Panc1 (cell line): ENCODE measurements around the gene TOGARAM2. TPM values are rescaled to one million over a fixed set of nuclear protein-coding genes. Genes with fewer than 3 reads are reported as not detected.

Experiments used
- ATAC-seq: fragments of 200-7000 bp; cut with Tn5 transposase; 2 replicates; pipeline ENCODE4 v1.9.1; 2020; ENCODE audit warnings: mild to moderate bottlenecking, moderate library complexity
- BruUV-seq: library from RNA; stranded (reverse); fragments of 400-500 nt; replicated peaks from 2 replicates; lab custom pipeline; 2021; lab: Mats Ljungman, UMichigan
- CTCF ChIA-PET: fragments of 300-600 bp; sonication (Branson Sonifier 250); formaldehyde crosslinking; loops from one replicate; lab custom pipeline; 2022; ENCODE audit warnings: antibody characterized with exemption; lab: Charles Lee
- POLR2A ChIA-PET: fragments of 300-600 bp; sonication (Branson Sonifier 250); formaldehyde crosslinking; loops from one replicate; lab custom pipeline; 2022; ENCODE audit warnings: antibody characterized with exemption; lab: Charles Lee
- DNase-seq: peaks from one replicate; pipeline ENCODE4 v3.0.0-alpha.2; 2010; ENCODE audit warnings: low read depth, low spot score
- H3K27ac ChIP-seq: 2 replicates; pipeline ENCODE4 v1.5.1; 2011; ENCODE audit warnings: mild to moderate bottlenecking, low read length, inconsistent platforms
- H3K27me3 ChIP-seq: fragments of 200-500 bp; sonication (Bioruptor generic); 2 replicates; pipeline ENCODE4 v1.6.0; 2014; ENCODE audit warnings: low read length, inconsistent platforms; ENCODE audit not compliant: control insufficient read depth, insufficient read depth
- H3K36me3 ChIP-seq: fragments of 200-500 bp; sonication (Bioruptor generic); 2 replicates; pipeline ENCODE4 v1.5.1; 2014; ENCODE audit warnings: inconsistent platforms, mild to moderate bottlenecking, low read length, moderate library complexity; ENCODE audit not compliant: control insufficient read depth, insufficient read depth
- H3K4me1 ChIP-seq: 2 replicates; pipeline ENCODE4 v1.5.1; 2011; ENCODE audit warnings: inconsistent platforms, mild to moderate bottlenecking, low read length, moderate library complexity; ENCODE audit not compliant: control insufficient read depth, insufficient read depth
- H3K4me3 ChIP-seq, 2 experiments: 2 replicates each; pipeline ENCODE4 v1.5.1; 2011 to 2012; ENCODE audit warnings: low read depth in 2 of 2, low read length in 2 of 2, mild to moderate bottlenecking in 2 of 2, inconsistent platforms in 1 of 2, moderate library complexity in 1 of 2
- H3K9me3 ChIP-seq: fragments of 200-500 bp; sonication (Bioruptor generic); 2 replicates; pipeline ENCODE4 v1.5.1; 2014; ENCODE audit warnings: low read depth, mild to moderate bottlenecking, inconsistent platforms, low read length, moderate library complexity; ENCODE audit not compliant: control insufficient read depth, insufficient read depth
- POLR2AphosphoS5 ChIP-seq: IDR thresholded peaks from 2 replicates; pipeline ENCODE4 v1.6.1; 2012; ENCODE audit warnings: mild to moderate bottlenecking, low read depth, low read length, moderate library complexity
- SIN3A ChIP-seq: IDR thresholded peaks from 2 replicates; pipeline ENCODE4 v1.6.1; 2012; ENCODE audit warnings: low read depth, mild to moderate bottlenecking, low read length, moderate library complexity, borderline replicate concordance; ENCODE audit not compliant: insufficient read depth
- TCF7L2 ChIP-seq: IDR thresholded peaks from 2 replicates; pipeline ENCODE4 v1.6.1; 2011; ENCODE audit warnings: mild to moderate bottlenecking, low read depth, low read length, inconsistent platforms
- in situ Hi-C: cut with HindIII; loops from 2 replicates; pipeline ENCODE4 v1.10.0; 2016; ENCODE audit warnings: low sequenced_read_pairs, low pct_unique_long_range_greater_than_20kb
- intact Hi-C: fragments of 100-400 bp; cut with micrococcal nuclease; formaldehyde crosslinking; loops from one replicate; pipeline ENCODE4 v1.10.0; 2022; ENCODE audit not compliant: unreplicated experiment
- total RNA-seq: library from RNA; stranded (reverse); gene quantifications from one replicate; pipeline ENCODE4 v1.2.1, GENCODE V29; 2021; ENCODE audit not compliant: unreplicated experiment
- TF ChIP-seq, protein P1 (sequence below), 2 experiments: IDR thresholded peaks; 2 replicates each; pipeline ENCODE4 v1.6.1; 2011 to 2012; ENCODE audit warnings: low read depth in 2 of 2, control low read depth in 1 of 2, low read length in 1 of 2, mild to moderate bottlenecking in 1 of 2, moderate library complexity in 1 of 2; ENCODE audit not compliant: insufficient read depth in 1 of 2
- TF ChIP-seq, protein P2 (sequence below): fragments of 450-650 bp; IDR thresholded peaks from 2 replicates; pipeline ENCODE4 v1.5.1; 2017; ENCODE audit warnings: mild to moderate bottlenecking

The TOGARAM2 gene
- total RNA-seq, 1 experiment from 2014 or later = 0.44 TPM

DNA sequence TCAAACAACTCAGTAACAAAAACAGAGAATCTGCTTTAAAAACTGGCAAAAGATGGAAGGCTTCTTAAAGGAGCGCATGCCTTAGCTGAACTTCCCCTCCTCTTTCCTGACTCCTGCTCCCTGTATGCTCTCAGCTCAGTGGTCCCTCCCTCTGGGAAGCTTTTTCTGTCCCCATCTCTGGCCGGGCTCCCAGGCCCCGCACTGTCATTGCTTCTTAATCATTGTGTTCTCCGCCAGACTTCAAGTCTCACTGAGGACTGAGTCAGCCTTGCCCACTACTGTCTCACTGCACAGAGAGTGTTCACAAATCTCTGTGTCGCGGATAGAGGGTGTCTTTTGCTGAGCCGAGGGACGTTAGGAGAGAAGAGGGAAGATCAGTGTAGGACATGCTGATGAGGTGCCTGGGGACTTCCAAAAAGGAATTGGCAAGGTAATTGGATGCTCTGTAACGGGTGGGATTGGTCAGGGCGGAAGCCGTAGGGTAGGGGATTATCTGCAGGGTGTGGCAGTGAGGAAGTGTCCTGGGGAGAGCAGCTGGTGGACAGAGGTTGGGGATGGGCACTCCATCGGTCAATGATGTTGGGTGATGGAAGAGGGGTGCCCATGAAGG is 16.2 kb downstream of the TOGARAM2 start:
- CTCF ChIA-PET = no interaction called here
- ATAC-seq (no peak), DNase-seq (no peak)
- no peak overlapping the region for H3K4me3 ChIP-seq
- intact Hi-C loops (no loop called here), in situ Hi-C loops (no loop called here)
- no peaks in the 10 kb centered on the region for H3K27me3 ChIP-seq
- POLR2A ChIA-PET = no interaction called here
- TF ChIP-seq, protein P1, sequence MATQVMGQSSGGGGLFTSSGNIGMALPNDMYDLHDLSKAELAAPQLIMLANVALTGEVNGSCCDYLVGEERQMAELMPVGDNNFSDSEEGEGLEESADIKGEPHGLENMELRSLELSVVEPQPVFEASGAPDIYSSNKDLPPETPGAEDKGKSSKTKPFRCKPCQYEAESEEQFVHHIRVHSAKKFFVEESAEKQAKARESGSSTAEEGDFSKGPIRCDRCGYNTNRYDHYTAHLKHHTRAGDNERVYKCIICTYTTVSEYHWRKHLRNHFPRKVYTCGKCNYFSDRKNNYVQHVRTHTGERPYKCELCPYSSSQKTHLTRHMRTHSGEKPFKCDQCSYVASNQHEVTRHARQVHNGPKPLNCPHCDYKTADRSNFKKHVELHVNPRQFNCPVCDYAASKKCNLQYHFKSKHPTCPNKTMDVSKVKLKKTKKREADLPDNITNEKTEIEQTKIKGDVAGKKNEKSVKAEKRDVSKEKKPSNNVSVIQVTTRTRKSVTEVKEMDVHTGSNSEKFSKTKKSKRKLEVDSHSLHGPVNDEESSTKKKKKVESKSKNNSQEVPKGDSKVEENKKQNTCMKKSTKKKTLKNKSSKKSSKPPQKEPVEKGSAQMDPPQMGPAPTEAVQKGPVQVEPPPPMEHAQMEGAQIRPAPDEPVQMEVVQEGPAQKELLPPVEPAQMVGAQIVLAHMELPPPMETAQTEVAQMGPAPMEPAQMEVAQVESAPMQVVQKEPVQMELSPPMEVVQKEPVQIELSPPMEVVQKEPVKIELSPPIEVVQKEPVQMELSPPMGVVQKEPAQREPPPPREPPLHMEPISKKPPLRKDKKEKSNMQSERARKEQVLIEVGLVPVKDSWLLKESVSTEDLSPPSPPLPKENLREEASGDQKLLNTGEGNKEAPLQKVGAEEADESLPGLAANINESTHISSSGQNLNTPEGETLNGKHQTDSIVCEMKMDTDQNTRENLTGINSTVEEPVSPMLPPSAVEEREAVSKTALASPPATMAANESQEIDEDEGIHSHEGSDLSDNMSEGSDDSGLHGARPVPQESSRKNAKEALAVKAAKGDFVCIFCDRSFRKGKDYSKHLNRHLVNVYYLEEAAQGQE (IDR thresholded peaks at IDR 0.05; ENCODE audit: insufficient read depth in 1 of 2, low read depth in 2 of 2, low read length in 1 of 2) = no peak
- TF ChIP-seq SIN3A (no peak), POLR2AphosphoS5 (no peak), TCF7L2 (no peak)
- TF ChIP-seq, protein P2, sequence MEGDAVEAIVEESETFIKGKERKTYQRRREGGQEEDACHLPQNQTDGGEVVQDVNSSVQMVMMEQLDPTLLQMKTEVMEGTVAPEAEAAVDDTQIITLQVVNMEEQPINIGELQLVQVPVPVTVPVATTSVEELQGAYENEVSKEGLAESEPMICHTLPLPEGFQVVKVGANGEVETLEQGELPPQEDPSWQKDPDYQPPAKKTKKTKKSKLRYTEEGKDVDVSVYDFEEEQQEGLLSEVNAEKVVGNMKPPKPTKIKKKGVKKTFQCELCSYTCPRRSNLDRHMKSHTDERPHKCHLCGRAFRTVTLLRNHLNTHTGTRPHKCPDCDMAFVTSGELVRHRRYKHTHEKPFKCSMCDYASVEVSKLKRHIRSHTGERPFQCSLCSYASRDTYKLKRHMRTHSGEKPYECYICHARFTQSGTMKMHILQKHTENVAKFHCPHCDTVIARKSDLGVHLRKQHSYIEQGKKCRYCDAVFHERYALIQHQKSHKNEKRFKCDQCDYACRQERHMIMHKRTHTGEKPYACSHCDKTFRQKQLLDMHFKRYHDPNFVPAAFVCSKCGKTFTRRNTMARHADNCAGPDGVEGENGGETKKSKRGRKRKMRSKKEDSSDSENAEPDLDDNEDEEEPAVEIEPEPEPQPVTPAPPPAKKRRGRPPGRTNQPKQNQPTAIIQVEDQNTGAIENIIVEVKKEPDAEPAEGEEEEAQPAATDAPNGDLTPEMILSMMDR = no peak
- no peaks in the 10 kb centered on the region for H3K4me1 ChIP-seq
- no TSS peak for BruUV-seq
- no peaks in the 10 kb centered on the region for H3K9me3 ChIP-seq
- no peak overlapping the region for H3K27ac ChIP-seq
- no peaks in the 10 kb centered on the region for H3K36me3 ChIP-seq

DNA sequence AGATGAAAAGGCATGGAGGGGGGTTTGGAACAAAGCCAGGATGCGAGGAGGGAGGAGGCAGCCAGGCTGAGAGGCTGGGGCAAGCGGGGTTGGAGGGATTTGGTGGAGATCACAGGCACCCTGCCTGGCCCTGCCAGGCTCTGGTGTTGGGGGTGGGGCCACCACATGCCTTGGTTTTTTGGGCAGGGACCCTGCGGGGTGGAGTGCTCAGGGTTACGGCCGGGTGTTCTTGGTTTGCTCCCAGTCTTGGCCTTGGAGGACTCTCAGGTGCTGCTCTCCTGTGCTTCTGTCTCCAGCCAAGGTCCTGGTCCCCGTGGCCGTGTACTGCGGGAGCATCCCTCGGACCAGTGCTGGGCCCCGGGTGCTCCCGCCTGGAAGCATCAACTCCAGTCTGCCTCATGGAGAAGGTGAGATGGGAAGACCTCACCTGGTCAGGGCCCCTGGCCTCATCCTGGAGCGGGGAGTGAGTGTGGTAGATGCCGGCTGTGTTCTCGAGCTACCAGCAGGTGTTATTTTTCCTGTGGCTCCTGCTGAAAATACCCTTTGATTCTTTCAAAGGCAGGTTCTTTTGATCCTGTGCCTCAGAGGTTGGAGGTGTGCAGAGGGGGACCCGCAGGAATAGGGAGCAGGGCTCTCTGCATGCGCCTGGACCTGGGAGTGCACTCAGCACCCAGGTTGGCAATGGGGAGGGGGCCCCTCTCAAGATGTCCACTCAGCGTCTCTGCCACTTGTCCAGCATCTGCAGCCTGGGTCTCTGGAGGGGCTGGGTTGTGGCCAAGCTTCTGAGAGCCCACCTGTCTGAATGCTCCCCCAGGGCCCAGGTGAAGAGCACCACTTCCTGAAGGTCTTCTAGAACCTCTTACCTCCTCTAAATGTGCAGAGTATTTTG is 17.0 kb downstream of the TOGARAM2 start:
- POLR2A ChIA-PET = no interaction called here
- Histone ChIP-seq H3K27ac (no peak overlapping the region), H3K4me3 (no peak overlapping the region), H3K36me3 (no peaks in the 10 kb centered on the region), H3K4me1 (no peaks in the 10 kb centered on the region), H3K9me3 (no peaks in the 10 kb centered on the region), H3K27me3 (no peaks in the 10 kb centered on the region)
- in situ Hi-C loops = no loop called here
- CTCF ChIA-PET = no interaction called here
- intact Hi-C loops = no loop called here
- no TSS peak for BruUV-seq
- ATAC-seq (no peak), DNase-seq (no peak)
- TF ChIP-seq POLR2AphosphoS5 (no peak), TCF7L2 (no peak), SIN3A (no peak)
- TF ChIP-seq, protein P2 = no peak
- TF ChIP-seq, protein P1 (IDR thresholded peaks at IDR 0.05; ENCODE audit: insufficient read depth in 1 of 2, low read depth in 2 of 2, low read length in 1 of 2) = no peak
